B cell (primary cell): ENCODE results near the gene CACYBP. TPM values are rescaled to one million over a fixed set of nuclear protein-coding genes. Genes with fewer than 3 reads are reported as not detected.

Experiments
- ATAC-seq: fragments of 200-7000 bp; cut with Tn5 transposase; one replicate; pipeline ENCODE4 v1.10.0; 2021; ENCODE audit warnings: low read depth, mild to moderate bottlenecking, moderate number of reproducible peaks, moderate library complexity
- CTCF ChIA-PET: fragments of 350-600 bp; sonication (Branson Sonifier 250); formaldehyde crosslinking; loops from one replicate; lab custom pipeline; 2021; ENCODE audit warnings: antibody characterized with exemption, inconsistent platforms; lab: Charles Lee
- POLR2A ChIA-PET: fragments of 350-600 bp; sonication (Branson Sonifier 250); formaldehyde crosslinking; loops from one replicate; lab custom pipeline; 2021; ENCODE audit warnings: antibody characterized with exemption; lab: Charles Lee
- DNase-seq: peaks from one replicate; pipeline ENCODE4 v3.0.0; 2013
- H2AFZ ChIP-seq: 2 replicates; pipeline ENCODE4 v1.6.1; 2012; ENCODE audit warnings: mild to moderate bottlenecking, low read depth, low read length; ENCODE audit not compliant: insufficient read depth, poor library complexity, severe bottlenecking
- H3K27ac ChIP-seq, 2 donors: 1 replicate in 1 of 2; 2 replicates in 1 of 2; pipeline ENCODE4 v1.5.1; 2012 to 2013; ENCODE audit warnings: low read length in 2 of 2, mild to moderate bottlenecking in 2 of 2, moderate library complexity in 1 of 2
- H3K27me3 ChIP-seq, 4 experiments: fragments of 200-600 bp in 1 of 4; sonication (generic) in 1 of 4; replicated peaks in 1 of 4; 1 replicate in 2 of 4; 2 replicates in 2 of 4; pipeline versions ENCODE4 v1.6.1 to v1.7.0; 2013 to 2016; ENCODE audit warnings: low read length in 3 of 4, mild to moderate bottlenecking in 2 of 4, mixed read lengths in 1 of 4, moderate library complexity in 1 of 4; ENCODE audit not compliant: insufficient read depth in 4 of 4, control insufficient read depth in 3 of 4; ENCODE audit errors: control extremely low read depth in 1 of 4
- H3K36me3 ChIP-seq, 2 experiments: replicated peaks in 1 of 2; 1 replicate in 1 of 2; 2 replicates in 1 of 2; pipeline versions ENCODE4 v1.6.1 to v1.7.1; 2013; ENCODE audit warnings: low read length in 1 of 2; ENCODE audit not compliant: insufficient read depth in 2 of 2, control insufficient read depth in 1 of 2; ENCODE audit errors: control extremely low read depth in 1 of 2, extremely low read depth in 1 of 2
- H3K4me1 ChIP-seq, 2 donors: fragments of 200-600 bp in 1 of 2; sonication (generic) in 1 of 2; 1 replicate in 1 of 2; 2 replicates in 1 of 2; pipeline versions ENCODE4 v1.5.1 to v1.6.1; 2013 to 2017; ENCODE audit warnings: low read length in 2 of 2; ENCODE audit not compliant: control insufficient read depth in 2 of 2, insufficient read depth in 2 of 2
- H3K4me2 ChIP-seq: replicated peaks from 2 replicates; pipeline ENCODE3; 2012; ENCODE audit warnings: mild to moderate bottlenecking, low read depth, low read length; ENCODE audit not compliant: poor library complexity, severe bottlenecking
- H3K4me3 ChIP-seq, 5 experiments: fragments of 200-600 bp in 1 of 5; sonication (generic) in 1 of 5; 1 replicate in 3 of 5; 2 replicates in 2 of 5; pipeline versions ENCODE4 v1.5.1 to v1.7.0; 2011 to 2016; ENCODE audit warnings: low read length in 4 of 5, mild to moderate bottlenecking in 4 of 5, low read depth in 2 of 5, control low read depth in 1 of 5, moderate library complexity in 1 of 5; ENCODE audit not compliant: insufficient read depth in 1 of 5; ENCODE audit errors: control extremely low read depth in 1 of 5, extremely low read depth in 1 of 5
- H3K79me2 ChIP-seq: fragments of 200-600 bp; sonication (generic); one replicate; pipeline ENCODE4 v1.6.0; 2016; ENCODE audit warnings: low read length; ENCODE audit not compliant: control insufficient read depth, insufficient read depth
- H3K9ac ChIP-seq: fragments of 200-600 bp; sonication (generic); 2 replicates; pipeline ENCODE4 v1.6.1; 2017; ENCODE audit warnings: mild to moderate bottlenecking, low read length, moderate library complexity
- H3K9me3 ChIP-seq, 3 donors: one replicate each; pipeline versions ENCODE4 v1.6.1 to v1.7.1; 2013; ENCODE audit warnings: low read length in 2 of 3; ENCODE audit not compliant: control insufficient read depth in 2 of 3, insufficient read depth in 1 of 3; ENCODE audit errors: control extremely low read depth in 1 of 3
- H4K20me1 ChIP-seq: 2 replicates; pipeline ENCODE4 v1.6.0; 2012; ENCODE audit warnings: mild to moderate bottlenecking, low read length; ENCODE audit not compliant: insufficient read depth, control insufficient read depth, poor library complexity, severe bottlenecking
- H3K27ac Mint-ChIP-seq: one replicate; pipeline ENCODE4 v1.8.0; 2021; ENCODE audit warnings: mixed read lengths
- H3K27me3 Mint-ChIP-seq: one replicate; pipeline ENCODE4 v1.8.0; 2021; ENCODE audit warnings: mixed read lengths
- H3K4me1 Mint-ChIP-seq: one replicate; pipeline ENCODE4 v1.8.0; 2021; ENCODE audit warnings: mixed read lengths
- H3K4me3 Mint-ChIP-seq: one replicate; pipeline ENCODE4 v1.8.0; 2021; ENCODE audit warnings: mixed read lengths
- H3K9me3 Mint-ChIP-seq: one replicate; pipeline ENCODE4 v1.8.0; 2022; ENCODE audit warnings: mixed read lengths; ENCODE audit not compliant: insufficient read depth
- EZH2 ChIP-seq: IDR thresholded peaks from 2 replicates; pipeline ENCODE4 v1.6.1; 2012; ENCODE audit warnings: borderline replicate concordance, low read depth, mild to moderate bottlenecking, moderate library complexity, low read length; ENCODE audit not compliant: insufficient read depth, poor library complexity, severe bottlenecking
- WGBS: methylation state at CpG from one replicate; pipeline ENCODE4 v1.1.5; 2013; ENCODE audit warnings: missing lambda C conversion rate; ENCODE audit not compliant: insufficient coverage; 5-methylcytosine and 5-hydroxymethylcytosine counted together
- intact Hi-C: fragments of 100-400 bp; cut with micrococcal nuclease; formaldehyde crosslinking; loops from one replicate; pipeline ENCODE4 v1.10.0; 2022
- polyA plus RNA-seq: library from polyadenylated mRNA; depleted of rRNA; stranded (reverse); fragments of >200 nt; gene quantifications from 2 replicates; pipeline ENCODE4 v1.2.3, GENCODE V29; 2012
- total RNA-seq, 2 donors: library from RNA; stranded (reverse); fragments of 120-200 nt in 1 of 2; gene quantifications; 1 replicate in 1 of 2; 2 replicates in 1 of 2; pipeline versions ENCODE4 v1.2.3 to v1.2.4, GENCODE V29; 2013 to 2022
- TF ChIP-seq, protein P1 (sequence below): fragments of 200-600 bp; IDR thresholded peaks from one replicate; pipeline ENCODE4 v1.8.0; 2022; ENCODE audit warnings: antibody characterized with exemption, mild to moderate bottlenecking

CACYBP gene
- total and polyA plus RNA-seq, 2 donors (not counting 1 experiment from before 2014, with no cell fraction given) = 16.2 to 71.1 TPM

- ChIA-PET POLR2A (interaction anchor here (2.0 to 2.3 kb wide), 2 partner anchors 9 to 44 kb away, joined by 8 to 13 read pairs; partner anchors contain the start of gene CACYBP), CTCF (interaction anchor here (1.1 to 2.1 kb wide), 5 partner anchors 10 to 185 kb away, joined by 3 to 10 read pairs (median 7); no protein-coding TSS in a partner anchor)
- peak overlapping the region; percentile 20 for H3K4me3 Mint-ChIP-seq
- H3K9me3 ChIP-seq = no peaks in the 10 kb centered on the region
- no peak for TF ChIP-seq EZH2
- TF ChIP-seq, protein P1, sequence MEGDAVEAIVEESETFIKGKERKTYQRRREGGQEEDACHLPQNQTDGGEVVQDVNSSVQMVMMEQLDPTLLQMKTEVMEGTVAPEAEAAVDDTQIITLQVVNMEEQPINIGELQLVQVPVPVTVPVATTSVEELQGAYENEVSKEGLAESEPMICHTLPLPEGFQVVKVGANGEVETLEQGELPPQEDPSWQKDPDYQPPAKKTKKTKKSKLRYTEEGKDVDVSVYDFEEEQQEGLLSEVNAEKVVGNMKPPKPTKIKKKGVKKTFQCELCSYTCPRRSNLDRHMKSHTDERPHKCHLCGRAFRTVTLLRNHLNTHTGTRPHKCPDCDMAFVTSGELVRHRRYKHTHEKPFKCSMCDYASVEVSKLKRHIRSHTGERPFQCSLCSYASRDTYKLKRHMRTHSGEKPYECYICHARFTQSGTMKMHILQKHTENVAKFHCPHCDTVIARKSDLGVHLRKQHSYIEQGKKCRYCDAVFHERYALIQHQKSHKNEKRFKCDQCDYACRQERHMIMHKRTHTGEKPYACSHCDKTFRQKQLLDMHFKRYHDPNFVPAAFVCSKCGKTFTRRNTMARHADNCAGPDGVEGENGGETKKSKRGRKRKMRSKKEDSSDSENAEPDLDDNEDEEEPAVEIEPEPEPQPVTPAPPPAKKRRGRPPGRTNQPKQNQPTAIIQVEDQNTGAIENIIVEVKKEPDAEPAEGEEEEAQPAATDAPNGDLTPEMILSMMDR = no peak
- WGBS = 50% methylated on average over 2 of the region's 3 CpGs
- peaks cover 27 to 37% of the 10 kb centered on the region in 2 donors for H3K4me1 ChIP-seq
- H3K4me1 Mint-ChIP-seq = peaks cover 49% of the 10 kb centered on the region
- no peaks in the 10 kb centered on the region for H3K9me3 Mint-ChIP-seq
- peak overlapping the region; percentile 17 for H3K27ac Mint-ChIP-seq
- peak overlapping the region; percentile 30 for H3K9ac ChIP-seq
- intact Hi-C loops = loop anchor here (2.0 to 5.0 kb wide), 3 partner anchors 14 to 83 kb away; no protein-coding TSS in a partner anchor
- peaks cover 2 to 5% of the 10 kb centered on the region in 2 experiments for H3K36me3 ChIP-seq
- H3K79me2 ChIP-seq = no peaks in the 10 kb centered on the region
- no peaks in the 10 kb centered on the region for H3K27me3 ChIP-seq
- ATAC-seq (peak; percentile 22), DNase-seq (no peak)
- H3K27ac ChIP-seq = peak overlapping the region; percentile 16 to 76
- peak overlapping the region in 2 of 5 experiments; percentile 2 to 7 for H3K4me3 ChIP-seq
- no peaks in the 10 kb centered on the region for H3K27me3 Mint-ChIP-seq
- no peak overlapping the region for H2AFZ ChIP-seq
- H3K4me2 ChIP-seq = peak overlapping the region; percentile 47
- no peaks in the 10 kb centered on the region for H4K20me1 ChIP-seq
Measured at GRCh38 chr1:174954671-174955669, 44.8 kb upstream of the CACYBP start.

DNA sequence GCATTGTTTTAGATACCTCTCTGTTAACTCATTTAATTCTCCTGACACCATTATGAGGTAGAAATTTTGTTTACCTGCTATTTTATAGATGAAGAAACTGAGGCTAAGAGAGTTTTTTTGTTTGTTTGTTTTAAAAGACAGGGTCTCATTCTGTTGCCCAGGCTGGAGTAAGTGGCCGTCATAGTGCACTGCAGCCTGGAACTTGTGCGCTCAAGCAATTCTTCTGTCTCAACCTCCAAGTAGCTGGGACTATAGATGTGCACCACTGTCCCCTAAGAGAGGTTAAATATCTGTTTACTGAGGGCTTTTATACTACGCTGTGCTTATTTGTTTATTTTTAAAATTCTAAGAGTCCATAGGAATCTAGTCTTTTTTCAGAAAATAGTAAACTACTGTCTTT is 43.7 kb upstream of the CACYBP start:
- H3K4me1 ChIP-seq = peaks cover 27 to 37% of the 10 kb centered on the region in 2 donors
- no peak for DNase-seq
- H3K27me3 Mint-ChIP-seq = no peaks in the 10 kb centered on the region
- H3K9me3 ChIP-seq = no peaks in the 10 kb centered on the region
- H3K27me3 ChIP-seq = no peaks in the 10 kb centered on the region
- no peak overlapping the region for H2AFZ ChIP-seq
- H3K27ac ChIP-seq = no peak overlapping the region
- CTCF ChIA-PET = no interaction called here
- peak overlapping the region; percentile 16 for H3K27ac Mint-ChIP-seq
- H3K4me3 ChIP-seq = no peak overlapping the region
- no peak for TF ChIP-seq EZH2
- TF ChIP-seq, protein P1 = no peak
- POLR2A ChIA-PET = no interaction called here
- H3K4me3 Mint-ChIP-seq = no peak overlapping the region
- no peak overlapping the region for H3K4me2 ChIP-seq
- intact Hi-C loops = no loop called here
- H3K79me2 ChIP-seq = no peaks in the 10 kb centered on the region
- H3K36me3 ChIP-seq = peaks cover 1 to 5% of the 10 kb centered on the region in 2 experiments
- H3K9me3 Mint-ChIP-seq = no peaks in the 10 kb centered on the region
- 100% methylated on average over 2 of the region's 3 CpGs for WGBS
- no peak for ATAC-seq
- peaks cover 44% of the 10 kb centered on the region for H3K4me1 Mint-ChIP-seq
- no peak overlapping the region for H3K9ac ChIP-seq
- no peaks in the 10 kb centered on the region for H4K20me1 ChIP-seq
